ENCODE results near the gene FOXD2.
A peak's percentile ranks its signal among the peaks of the same experiment; 100 is the strongest.

The FOXD2 gene

GRCh38 chr1:47437447-47438164 is at the start of gene FOXD2:
TSS of gene FOXD2 (plus strand) at chr1:47438044. CDS start at chr1:47438136, 92 bp downstream.
- peak; percentile 82 for DNase-seq

GRCh38 chr1:47388891-47389238 is 49.0 kb upstream of the FOXD2 start:
- DNase-seq, result peak; percentile 35

GRCh38 chr1:47389731-47390130 is 48.1 kb upstream of the FOXD2 start:
- DNase-seq, result no peak

GRCh38 chr1:47390843-47391242 is 47.0 kb upstream of the FOXD2 start:
- DNase-seq, result no peak

- no peak for DNase-seq
These were observed 44.7 kb upstream of the FOXD2 start for GRCh38 chr1:47393141-47393540.

- DNase-seq, result no peak
These were observed 42.4 kb upstream of the FOXD2 start for GRCh38 chr1:47395433-47395832.

GRCh38 chr1:47396671-47397196 is 41.1 kb upstream of the FOXD2 start:
- no peak for DNase-seq

GRCh38 chr1:47399138-47399845 is 38.6 kb upstream of the FOXD2 start:
- DNase-seq, result no peak

- DNase-seq, result no peak
These were observed 38.0 kb upstream of the FOXD2 start for GRCh38 chr1:47399846-47400155.

- DNase-seq, result no peak
These were observed 36.1 kb upstream of the FOXD2 start for GRCh38 chr1:47401761-47402160.

GRCh38 chr1:47402591-47402990 is 35.3 kb upstream of the FOXD2 start:
- DNase-seq, result no peak

GRCh38 chr1:47403321-47403910 is 34.4 kb upstream of the FOXD2 start:
- DNase-seq, result no peak

GRCh38 chr1:47405697-47406096 is 32.1 kb upstream of the FOXD2 start:
- no peak for DNase-seq

GRCh38 chr1:47406966-47407365 is 30.9 kb upstream of the FOXD2 start:
- no peak for DNase-seq

GRCh38 chr1:47407481-47407880 is 30.4 kb upstream of the FOXD2 start:
- DNase-seq, result no peak

GRCh38 chr1:47409311-47410067 is 28.4 kb upstream of the FOXD2 start:
- no peak for DNase-seq

GRCh38 chr1:47410068-47410455 is 27.8 kb upstream of the FOXD2 start:
- no peak for DNase-seq

GRCh38 chr1:47411436-47411835 is 26.4 kb upstream of the FOXD2 start:
- no peak for DNase-seq

- DNase-seq, result no peak
These were observed 25.4 kb upstream of the FOXD2 start for GRCh38 chr1:47412437-47412836.

- DNase-seq, result no peak
These were observed 22.0 kb upstream of the FOXD2 start, which contains the start of gene FOXE3 for GRCh38 chr1:47415728-47416318. TSS of gene FOXE3 (plus strand) at chr1:47416285. CDS start at chr1:47416316, 31 bp downstream.

GRCh38 chr1:47416319-47417169 is 21.3 kb upstream of the FOXD2 start:
- DNase-seq, result no peak

Measured in NCI-H526 treated with DMSO at 0.1 percent for 48 hours (cell line).